Endothelial cell (in vitro differentiated cells): ENCODE results near the gene DCPS. TPM values are rescaled to one million over a fixed set of nuclear protein-coding genes. Genes with fewer than 3 reads are reported as not detected.

ENCODE experiments used
- DNase-seq: peaks from one replicate; pipeline ENCODE4 v3.0.0; 2021; ENCODE audit warnings: low spot score
- H3K27ac Mint-ChIP-seq: one replicate; pipeline ENCODE4 v1.8.0; 2021; ENCODE audit warnings: mixed read lengths, inconsistent platforms; ENCODE audit not compliant: unreplicated experiment
- H3K27me3 Mint-ChIP-seq: one replicate; pipeline ENCODE4 v1.8.0; 2021; ENCODE audit warnings: mild to moderate bottlenecking, moderate library complexity, mixed read lengths, inconsistent platforms; ENCODE audit not compliant: unreplicated experiment
- H3K36me3 Mint-ChIP-seq: one replicate; pipeline ENCODE4 v1.8.0; 2021; ENCODE audit warnings: mild to moderate bottlenecking, low read depth, mixed read lengths, inconsistent platforms; ENCODE audit not compliant: unreplicated experiment
- H3K4me1 Mint-ChIP-seq: one replicate; pipeline ENCODE4 v1.8.0; 2021; ENCODE audit warnings: mild to moderate bottlenecking, mixed read lengths, inconsistent platforms; ENCODE audit not compliant: unreplicated experiment
- H3K4me3 Mint-ChIP-seq: one replicate; pipeline ENCODE4 v1.8.0; 2021; ENCODE audit warnings: mild to moderate bottlenecking, mixed read lengths, inconsistent platforms; ENCODE audit not compliant: unreplicated experiment
- H3K9me3 Mint-ChIP-seq: one replicate; pipeline ENCODE4 v1.8.0; 2021; ENCODE audit warnings: mixed read lengths, inconsistent platforms; ENCODE audit not compliant: unreplicated experiment
- CTCF ChIP-seq: fragments of 200-600 bp; sonication (generic); IDR thresholded peaks from one replicate; pipeline ENCODE4 v1.5.0; 2021; ENCODE audit warnings: antibody characterized with exemption; ENCODE audit not compliant: unreplicated experiment
- total RNA-seq: library from RNA; stranded (reverse); fragmentation: NEBNext Ultra II Directional; extraction: Animal tissue kit (Norgen Biotek cat#: 25700); gene quantifications from one replicate; pipeline ENCODE4 v1.2.1, GENCODE V29; 2021; ENCODE audit not compliant: unreplicated experiment

The DCPS gene
- total RNA-seq, 1 donor from 2014 or later, result 11.3 TPM

GRCh38 chr11:126331286-126331685, 27.4 kb downstream of the DCPS start:
- peaks cover 5% of the 10 kb centered on the region for H3K36me3 Mint-ChIP-seq
- H3K4me1 Mint-ChIP-seq, result peaks cover 28% of the 10 kb centered on the region
- H3K4me3 Mint-ChIP-seq, result no peak overlapping the region
- H3K9me3 Mint-ChIP-seq, result no peaks in the 10 kb centered on the region
- no peak for TF ChIP-seq CTCF
- H3K27me3 Mint-ChIP-seq, result peaks cover 3% of the 10 kb centered on the region
- no peak for DNase-seq
- no peak overlapping the region for H3K27ac Mint-ChIP-seq

- Mint-ChIP-seq H3K36me3 (peaks cover 5% of the 10 kb centered on the region), H3K9me3 (no peaks in the 10 kb centered on the region), H3K4me1 (peaks cover 38% of the 10 kb centered on the region), H3K27ac (no peak overlapping the region), H3K4me3 (peak overlapping the region; percentile 48), H3K27me3 (peaks cover 8% of the 10 kb centered on the region)
- DNase-seq, result no peak
- no peak for TF ChIP-seq CTCF
Measured at GRCh38 chr11:126332221-126332711, 28.4 kb downstream of the DCPS start.

GRCh38 chr11:126333142-126333541, 29.3 kb downstream of the DCPS start:
- no peak overlapping the region for H3K4me3 Mint-ChIP-seq
- no peak overlapping the region for H3K27ac Mint-ChIP-seq
- H3K27me3 Mint-ChIP-seq, result peaks cover 8% of the 10 kb centered on the region
- H3K4me1 Mint-ChIP-seq, result peaks cover 44% of the 10 kb centered on the region
- no peak for TF ChIP-seq CTCF
- no peak for DNase-seq
- H3K36me3 Mint-ChIP-seq, result no peaks in the 10 kb centered on the region
- H3K9me3 Mint-ChIP-seq, result no peaks in the 10 kb centered on the region

GRCh38 chr11:126334659-126335462, 31.0 kb downstream of the DCPS start:
- DNase-seq, result no peak
- Mint-ChIP-seq H3K4me3 (no peak overlapping the region), H3K36me3 (no peaks in the 10 kb centered on the region), H3K4me1 (peaks cover 55% of the 10 kb centered on the region), H3K27ac (peak overlapping the region; percentile 64), H3K27me3 (peaks cover 12% of the 10 kb centered on the region), H3K9me3 (no peaks in the 10 kb centered on the region)
- TF ChIP-seq CTCF, result no peak

GRCh38 chr11:126335463-126335760, 31.6 kb downstream of the DCPS start:
- no peak for DNase-seq

More at GRCh38 chr11:126335463-126335760, 31.6 kb downstream of the DCPS start:
- H3K9me3 Mint-ChIP-seq, result no peaks in the 10 kb centered on the region
- H3K27me3 Mint-ChIP-seq, result peaks cover 13% of the 10 kb centered on the region
- no peak overlapping the region for H3K4me3 Mint-ChIP-seq
- no peaks in the 10 kb centered on the region for H3K36me3 Mint-ChIP-seq
- peak overlapping the region; percentile 57 for H3K27ac Mint-ChIP-seq
- no peak for TF ChIP-seq CTCF
- peaks cover 58% of the 10 kb centered on the region for H3K4me1 Mint-ChIP-seq
